K562 (cell line): ENCODE data around the gene BRD7. TPM values are rescaled to one million over a fixed set of nuclear protein-coding genes. Genes with fewer than 3 reads are reported as not detected.
A peak's percentile ranks its signal among the peaks of the same experiment; 100 is the strongest.

Experiments
- ATAC-seq: fragments of 200-7000 bp; cut with Tn5 transposase; 3 replicates; pipeline ENCODE4 v1.9.1; 2020; ENCODE audit warnings: moderate library complexity
- BruUV-seq: library from RNA; stranded (reverse); fragments of 400-500 nt; replicated peaks from 2 replicates; lab custom pipeline; 2021; lab: Mats Ljungman, UMichigan
- CTCF ChIA-PET: fragments of 300-600 bp; formaldehyde crosslinking; extraction: SDS; loops from one replicate; lab custom pipeline; 2021; ENCODE audit warnings: low intra/inter-chr PET ratio; lab: Yijun Ruan, JAX
- POLR2A ChIA-PET: fragments of 300-600, 350-650 bp; sonication (Branson Sonifier 250); formaldehyde crosslinking; extraction: SDS; loops from one replicate; lab custom pipeline; 2021; ENCODE audit warnings: antibody characterized with exemption, inconsistent platforms; lab: Yijun Ruan, JAX
- DNase-seq, 4 experiments: peaks; one replicate each; pipeline versions ENCODE4 v3.0.0 to v3.0.0-alpha.2; 2011 to 2018; ENCODE audit warnings: low spot score in 3 of 4, mixed read lengths in 3 of 4; ENCODE audit errors: extremely low read depth in 1 of 4
- FAIRE-seq: peaks from 2 replicates; lab custom pipeline; 2011; peaks lifted over from hg19 to GRCh38; lab: Jason Lieb, UNC
- H2AFZ ChIP-seq: 2 replicates; pipeline ENCODE4 v1.6.0; 2011; ENCODE audit warnings: low read depth, low read length, control low read depth, inconsistent platforms
- H3K27ac ChIP-seq: fragments of 200-600 bp; 3 replicates; pipeline ENCODE4 v1.8.0; 2011; ENCODE audit warnings: low read depth, mild to moderate bottlenecking, control low read depth, inconsistent platforms, low read length, moderate library complexity, mixed read lengths; ENCODE audit errors: extremely low read depth
- H3K27me3 ChIP-seq, 2 experiments: fragments of 300-600 bp in 1 of 2; 2 replicates in 1 of 2; 3 replicates in 1 of 2; pipeline versions ENCODE4 v1.6.0 to v1.8.0; 2011; ENCODE audit warnings: inconsistent platforms in 2 of 2, low read length in 2 of 2, mild to moderate bottlenecking in 1 of 2, mixed read lengths in 1 of 2, moderate library complexity in 1 of 2; ENCODE audit not compliant: control insufficient read depth in 2 of 2, insufficient read depth in 2 of 2
- H3K36me3 ChIP-seq: fragments of 300-600 bp; 3 replicates; pipeline ENCODE4 v1.8.0; 2011; ENCODE audit warnings: mild to moderate bottlenecking, low read length, inconsistent platforms; ENCODE audit not compliant: control insufficient read depth, insufficient read depth
- H3K4me1 ChIP-seq, 2 experiments: fragments of 200-600 bp in 1 of 2; replicated peaks in 1 of 2; 2 replicates in 1 of 2; 3 replicates in 1 of 2; pipeline versions ENCODE4 v1.5.1 to v1.8.0; 2011; ENCODE audit warnings: inconsistent platforms in 2 of 2, low read length in 2 of 2, mild to moderate bottlenecking in 1 of 2, mixed read lengths in 1 of 2, moderate library complexity in 1 of 2; ENCODE audit not compliant: control insufficient read depth in 2 of 2, insufficient read depth in 2 of 2
- H3K4me2 ChIP-seq: 2 replicates; pipeline ENCODE4 v1.6.1; 2011; ENCODE audit warnings: low read length, control low read depth, inconsistent platforms, mixed read lengths; ENCODE audit not compliant: insufficient read depth
- H3K4me3 ChIP-seq: fragments of 200-600 bp; sonication (generic), shearing (Covaris generic); 2 replicates; pipeline ENCODE4 v1.5.1; 2016; ENCODE audit warnings: control low read depth, inconsistent platforms
- H3K79me2 ChIP-seq: fragments of 200-600 bp; 3 replicates; pipeline ENCODE4 v1.8.0; 2011; ENCODE audit warnings: low read length, inconsistent platforms; ENCODE audit not compliant: control insufficient read depth, insufficient read depth
- H3K9ac ChIP-seq, 2 experiments: 2 replicates each; pipeline versions ENCODE4 v1.6.0 to v1.6.1; 2011; ENCODE audit warnings: low read depth in 2 of 2, low read length in 2 of 2, control low read depth in 1 of 2, inconsistent platforms in 1 of 2, mild to moderate bottlenecking in 1 of 2, mixed read lengths in 1 of 2; ENCODE audit not compliant: insufficient read depth in 1 of 2
- H3K9me1 ChIP-seq: one replicate; pipeline ENCODE4 v1.6.0; 2011; ENCODE audit warnings: inconsistent platforms, mild to moderate bottlenecking, low read length, moderate library complexity; ENCODE audit not compliant: control insufficient read depth, insufficient read depth
- H3K9me3 ChIP-seq: replicated peaks from 2 replicates; pipeline ENCODE4 v1.5.1; 2011; ENCODE audit warnings: low read depth, low read length, inconsistent platforms; ENCODE audit not compliant: control insufficient read depth, insufficient read depth
- H4K20me1 ChIP-seq: replicated peaks from 2 replicates; pipeline ENCODE4 v1.6.1; 2011; ENCODE audit warnings: low read length, inconsistent platforms, mixed read lengths; ENCODE audit not compliant: control insufficient read depth, insufficient read depth
- FUS ChIP-seq: fragments of 200-400 bp; formaldehyde crosslinking; optimal IDR thresholded peaks from 2 replicates; pipeline ENCODE3; 2017; ENCODE audit warnings: low read depth, low read length
- POLR2G ChIP-seq: fragments of 200-400 bp; formaldehyde crosslinking; IDR thresholded peaks from 2 replicates; pipeline ENCODE4 v1.6.1; 2017; ENCODE audit warnings: low read depth, mild to moderate bottlenecking, antibody characterized with exemption, low read length, moderate library complexity
- TRIM28 ChIP-seq: fragments of 450-650 bp; IDR thresholded peaks from 2 replicates; pipeline ENCODE4 v1.6.1; 2017
- WGBS: fragments of 100-300 bp; shearing (Covaris generic); methylation state at CpG from one replicate; pipeline ENCODE4 v1.1.6; 2016; ENCODE audit warnings: low coverage, mixed read lengths; ENCODE audit not compliant: insufficient coverage; ENCODE audit errors: missing lambda C conversion rate; 5-methylcytosine and 5-hydroxymethylcytosine counted together
- in situ Hi-C: fragments of 300-500 bp; cut with MboI; formaldehyde crosslinking; loops from 4 replicates; pipeline ENCODE4 v1.15.0; 2018; ENCODE audit warnings: inconsistent platforms, mixed read lengths
- intact Hi-C: fragments of 100-400 bp; cut with micrococcal nuclease; formaldehyde crosslinking; loops from 2 replicates; pipeline ENCODE4 v1.14.2; 2022
- polyA plus RNA-seq, 8 experiments: library from polyadenylated mRNA; depleted of rRNA in 4 of 8; stranded (reverse) in 5 of 8; unstranded in 3 of 8; fragments of >200 nt; fragmentation: Nextera tagmentation in 2 of 8; fragmentation: Illumina TruSeq in 1 of 8; extraction: Ambion mirVana in 2 of 8; extraction: Trizol in 1 of 8; gene quantifications; 2 replicates each; pipeline versions ENCODE4 v1.2.1 to v1.2.3, GENCODE V29; 2011 to 2014; ENCODE audit warnings: inconsistent platforms in 1 of 8, missing spikeins in 1 of 8
- total RNA-seq, 7 experiments: library from RNA; depleted of rRNA in 6 of 7; stranded (reverse); fragments of >200 nt in 6 of 7; fragmentation: Illumina TruSeq in 2 of 7; extraction: Trizol in 2 of 7; gene quantifications; 2 replicates each; pipeline versions ENCODE4 v1.2.1 to v1.2.3, GENCODE V29; 2011 to 2021; ENCODE audit warnings: low replicate concordance in 1 of 7
- TF ChIP-seq, protein P1 (sequence below), 2 experiments: fragments of 450-650 bp in 1 of 2; sonication (generic) in 1 of 2; formaldehyde crosslinking in 1 of 2; IDR thresholded peaks; 2 replicates each; pipeline versions ENCODE4 v1.7.1 to v1.9.0; 2016 to 2022; ENCODE audit warnings: inconsistent platforms in 1 of 2, mild to moderate bottlenecking in 1 of 2, missing genetic modification reagents in 1 of 2

BRD7 gene
- total and polyA plus RNA-seq, 9 of the 15 experiments (the other 6 are each of a cell fraction or from before 2014, with no cell fraction given) = 20.6 to 101 (median 68.7) TPM

DNA sequence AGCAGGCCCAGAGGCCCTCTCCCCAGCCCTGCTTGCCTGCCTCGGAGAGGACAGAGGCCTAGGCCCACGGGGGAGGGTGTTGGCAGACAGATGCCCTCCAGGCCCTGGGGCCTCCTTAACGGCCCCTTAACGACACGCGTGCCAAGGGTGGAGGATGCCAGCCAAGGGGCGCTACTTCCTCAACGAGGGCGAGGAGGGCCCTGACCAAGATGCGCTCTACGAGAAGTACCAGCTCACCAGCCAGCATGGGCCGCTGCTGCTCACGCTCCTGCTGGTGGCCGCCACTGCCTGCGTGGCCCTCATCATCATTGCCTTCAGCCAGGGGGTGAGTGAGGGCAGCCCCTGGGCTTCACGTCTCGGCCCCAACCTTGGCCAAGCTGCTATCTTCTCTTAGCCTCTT lies 80.8 kb downstream of the BRD7 start:
- peaks cover 49% of the 10 kb centered on the region for H3K79me2 ChIP-seq
- TF ChIP-seq FUS (no peak), POLR2G (peak; percentile 50; the same call in 1 of the 2 replicates)
- TF ChIP-seq, all 486 proteins: peak for 1
- peaks cover 2% of the 10 kb centered on the region for H3K9me3 ChIP-seq
- no peaks in the 10 kb centered on the region for H3K27me3 ChIP-seq
- H4K20me1 ChIP-seq = peaks cover 3% of the 10 kb centered on the region
- POLR2A ChIA-PET = interaction anchor here (0.6 to 1.3 kb wide), 3 partner anchors 22 to 298 kb away, joined by 3 to 4 read pairs (median 4); partner anchors contain the start of gene ADCY7
- H2AFZ ChIP-seq = no peak overlapping the region
- intact Hi-C loops (no loop called here), in situ Hi-C loops (no loop called here)
- WGBS = 97% methylated on average over 15 of the region's 17 CpGs
- H3K4me3 ChIP-seq = no peak overlapping the region
- ATAC-seq (no peak), FAIRE-seq (no peak), DNase-seq (no peak)
- no peak overlapping the region for H3K4me2 ChIP-seq
- no peak overlapping the region; a peak in 1 of 4 replicates for H3K9ac ChIP-seq
- BruUV-seq = no TSS peak
- H3K36me3 ChIP-seq = peaks cover 84% of the 10 kb centered on the region; the same call in 2 of the 3 replicates
- peaks cover 4 to 39% of the 10 kb centered on the region in 2 experiments; a peak in 3 of 5 replicates for H3K4me1 ChIP-seq
- H3K9me1 ChIP-seq = no peaks in the 10 kb centered on the region
- no peak overlapping the region for H3K27ac ChIP-seq
- CTCF ChIA-PET = no interaction called here

DNA sequence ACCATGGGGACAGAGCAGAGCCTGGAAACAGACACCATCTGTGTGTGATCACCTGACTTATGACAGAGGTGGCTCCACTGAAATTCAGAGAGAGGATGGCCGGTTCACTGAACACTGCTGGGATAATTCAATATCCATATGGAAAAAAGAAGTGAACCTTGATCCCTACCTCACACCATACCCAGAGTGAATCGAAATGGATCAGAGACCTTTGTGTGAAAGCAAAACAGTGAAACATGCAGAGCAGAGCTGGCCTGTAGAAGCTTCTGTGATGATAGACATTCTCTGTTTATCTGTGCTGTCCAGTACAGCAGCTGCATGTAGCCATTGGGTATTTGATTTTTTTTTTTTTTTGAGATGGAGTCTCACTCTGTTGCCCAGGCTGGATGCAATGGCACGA lies 82.1 kb downstream of the BRD7 start:
- Histone ChIP-seq H3K4me3 (no peak overlapping the region), H2AFZ (no peak overlapping the region), H3K9ac (no peak overlapping the region), H3K9me1 (peaks cover 2% of the 10 kb centered on the region), H4K20me1 (peaks cover 10% of the 10 kb centered on the region), H3K4me1 (peaks cover 17 to 44% of the 10 kb centered on the region in 2 experiments), H3K79me2 (peaks cover 63% of the 10 kb centered on the region), H3K9me3 (peaks cover 2% of the 10 kb centered on the region), H3K36me3 (peaks cover 79% of the 10 kb centered on the region; the same call in 2 of the 3 replicates), H3K27me3 (no peaks in the 10 kb centered on the region), H3K4me2 (no peak overlapping the region), H3K27ac (no peak overlapping the region)
- intact Hi-C loops = no loop called here
- 98% methylated on average over 3 of the region's 3 CpGs for WGBS
- ChIA-PET POLR2A (interaction anchor here (1.3 kb wide), 1 partner anchor 24 kb away, joined by 4 read pairs; no protein-coding TSS in a partner anchor), CTCF (no interaction called here)
- no peak for ATAC-seq
- no peak for DNase-seq
- no peak for FAIRE-seq
- in situ Hi-C loops = no loop called here
- no TSS peak for BruUV-seq
- TF ChIP-seq TRIM28 = peak; percentile 61; the same call in 1 of the 2 replicates
- TF ChIP-seq, protein P1, sequence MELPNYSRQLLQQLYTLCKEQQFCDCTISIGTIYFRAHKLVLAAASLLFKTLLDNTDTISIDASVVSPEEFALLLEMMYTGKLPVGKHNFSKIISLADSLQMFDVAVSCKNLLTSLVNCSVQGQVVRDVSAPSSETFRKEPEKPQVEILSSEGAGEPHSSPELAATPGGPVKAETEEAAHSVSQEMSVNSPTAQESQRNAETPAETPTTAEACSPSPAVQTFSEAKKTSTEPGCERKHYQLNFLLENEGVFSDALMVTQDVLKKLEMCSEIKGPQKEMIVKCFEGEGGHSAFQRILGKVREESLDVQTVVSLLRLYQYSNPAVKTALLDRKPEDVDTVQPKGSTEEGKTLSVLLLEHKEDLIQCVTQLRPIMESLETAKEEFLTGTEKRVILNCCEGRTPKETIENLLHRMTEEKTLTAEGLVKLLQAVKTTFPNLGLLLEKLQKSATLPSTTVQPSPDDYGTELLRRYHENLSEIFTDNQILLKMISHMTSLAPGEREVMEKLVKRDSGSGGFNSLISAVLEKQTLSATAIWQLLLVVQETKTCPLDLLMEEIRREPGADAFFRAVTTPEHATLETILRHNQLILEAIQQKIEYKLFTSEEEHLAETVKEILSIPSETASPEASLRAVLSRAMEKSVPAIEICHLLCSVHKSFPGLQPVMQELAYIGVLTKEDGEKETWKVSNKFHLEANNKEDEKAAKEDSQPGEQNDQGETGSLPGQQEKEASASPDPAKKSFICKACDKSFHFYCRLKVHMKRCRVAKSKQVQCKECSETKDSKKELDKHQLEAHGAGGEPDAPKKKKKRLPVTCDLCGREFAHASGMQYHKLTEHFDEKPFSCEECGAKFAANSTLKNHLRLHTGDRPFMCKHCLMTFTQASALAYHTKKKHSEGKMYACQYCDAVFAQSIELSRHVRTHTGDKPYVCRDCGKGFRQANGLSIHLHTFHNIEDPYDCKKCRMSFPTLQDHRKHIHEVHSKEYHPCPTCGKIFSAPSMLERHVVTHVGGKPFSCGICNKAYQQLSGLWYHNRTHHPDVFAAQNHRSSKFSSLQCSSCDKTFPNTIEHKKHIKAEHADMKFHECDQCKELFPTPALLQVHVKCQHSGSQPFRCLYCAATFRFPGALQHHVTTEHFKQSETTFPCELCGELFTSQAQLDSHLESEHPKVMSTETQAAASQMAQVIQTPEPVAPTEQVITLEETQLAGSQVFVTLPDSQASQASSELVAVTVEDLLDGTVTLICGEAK (IDR thresholded peaks at IDR 0.05) = no peak
- TF ChIP-seq, protein P1 (CRISPR knock-in tag; IDR thresholded peaks at IDR 0.05) = no peak
